Fibroblast of pulmonary artery (primary cell): ENCODE data around the gene CARD18.

Experiments
- DNase-seq: peaks from one replicate; pipeline ENCODE4 v3.0.0-alpha.2; 2010; ENCODE audit warnings: low read depth
- H3K4me3 ChIP-seq: replicated peaks from 2 replicates; pipeline ENCODE4 v1.5.1; 2011; ENCODE audit warnings: low read depth, mild to moderate bottlenecking, control low read depth, low read length, moderate library complexity
- TF ChIP-seq, protein P1 (sequence below): IDR thresholded peaks from 2 replicates; pipeline ENCODE4 v1.5.1; 2011; ENCODE audit warnings: mild to moderate bottlenecking, control low read depth, low read length, inconsistent platforms; ENCODE audit errors: missing control alignments

The CARD18 gene, protein sequence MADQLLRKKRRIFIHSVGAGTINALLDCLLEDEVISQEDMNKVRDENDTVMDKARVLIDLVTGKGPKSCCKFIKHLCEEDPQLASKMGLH

DNA sequence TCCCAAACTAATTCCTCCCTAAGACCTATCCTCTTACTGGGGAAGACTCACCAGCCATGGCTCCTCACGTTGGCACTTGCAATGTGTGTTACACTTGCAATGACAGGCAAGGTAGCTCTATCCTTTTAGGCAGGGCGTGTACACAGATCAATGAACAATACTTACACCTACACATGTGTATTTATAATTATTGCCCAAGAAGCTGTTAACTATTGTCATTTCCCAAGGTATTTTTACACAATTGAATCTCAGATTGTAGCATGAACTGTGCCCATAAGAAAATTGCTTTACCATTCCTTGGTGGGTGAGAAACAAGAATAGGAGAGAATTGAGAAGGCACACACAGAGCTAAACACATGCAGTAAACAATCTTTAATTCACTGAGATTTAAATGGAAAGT, at the start of gene CARD18:
Gene CARD18, minus strand, starts transcription at position 101 of the 400 bp plus-strand sequence. Its CDS starts 43 bp downstream, at position 58.
- DNase-seq, result no peak
- TF ChIP-seq, protein P1, sequence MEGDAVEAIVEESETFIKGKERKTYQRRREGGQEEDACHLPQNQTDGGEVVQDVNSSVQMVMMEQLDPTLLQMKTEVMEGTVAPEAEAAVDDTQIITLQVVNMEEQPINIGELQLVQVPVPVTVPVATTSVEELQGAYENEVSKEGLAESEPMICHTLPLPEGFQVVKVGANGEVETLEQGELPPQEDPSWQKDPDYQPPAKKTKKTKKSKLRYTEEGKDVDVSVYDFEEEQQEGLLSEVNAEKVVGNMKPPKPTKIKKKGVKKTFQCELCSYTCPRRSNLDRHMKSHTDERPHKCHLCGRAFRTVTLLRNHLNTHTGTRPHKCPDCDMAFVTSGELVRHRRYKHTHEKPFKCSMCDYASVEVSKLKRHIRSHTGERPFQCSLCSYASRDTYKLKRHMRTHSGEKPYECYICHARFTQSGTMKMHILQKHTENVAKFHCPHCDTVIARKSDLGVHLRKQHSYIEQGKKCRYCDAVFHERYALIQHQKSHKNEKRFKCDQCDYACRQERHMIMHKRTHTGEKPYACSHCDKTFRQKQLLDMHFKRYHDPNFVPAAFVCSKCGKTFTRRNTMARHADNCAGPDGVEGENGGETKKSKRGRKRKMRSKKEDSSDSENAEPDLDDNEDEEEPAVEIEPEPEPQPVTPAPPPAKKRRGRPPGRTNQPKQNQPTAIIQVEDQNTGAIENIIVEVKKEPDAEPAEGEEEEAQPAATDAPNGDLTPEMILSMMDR, result no peak
- H3K4me3 ChIP-seq, result no peak within 1 kb of the TSS

DNA sequence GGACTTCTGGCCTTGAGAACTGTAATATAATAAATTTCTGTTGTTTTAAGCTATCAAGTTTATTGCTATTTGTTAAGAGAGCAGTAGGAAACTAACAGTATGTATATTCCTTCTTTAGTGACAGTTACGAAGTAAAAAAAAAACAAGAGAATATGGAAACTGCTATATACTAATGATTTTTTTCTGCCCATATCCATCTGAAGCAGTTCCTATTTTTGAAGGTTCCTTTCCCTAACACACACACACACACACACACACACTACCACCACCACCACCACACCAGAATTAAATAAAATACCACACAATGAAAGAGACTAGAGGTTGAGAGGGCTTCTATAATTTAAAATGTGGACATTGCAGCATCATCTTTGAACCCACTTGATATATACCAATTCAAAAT, 44.4 kb upstream of the CARD18 start:
- no peak overlapping the region for H3K4me3 ChIP-seq
- DNase-seq, result no peak
- TF ChIP-seq, protein P1, result no peak

DNA sequence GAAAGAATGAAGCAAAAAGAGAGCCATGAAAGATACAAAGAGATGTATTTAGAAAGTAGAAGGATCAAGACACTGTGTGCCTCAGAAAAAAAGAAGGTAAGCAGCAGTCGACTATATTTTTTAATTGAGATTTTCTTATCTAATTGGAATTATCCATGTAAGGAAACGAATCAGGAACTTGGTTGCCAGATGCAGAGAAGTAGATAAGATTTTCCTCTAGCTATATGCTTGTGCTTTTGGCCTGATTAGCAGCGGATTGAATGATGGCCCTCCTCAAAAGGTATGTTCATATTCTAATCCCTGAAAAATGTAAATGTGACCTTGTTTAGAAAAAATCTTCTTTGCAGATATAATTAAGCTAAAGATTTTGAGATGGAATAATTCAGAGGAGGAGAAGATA, 43.9 kb upstream of the CARD18 start:
- DNase-seq, result no peak
- TF ChIP-seq, protein P1, result no peak
- H3K4me3 ChIP-seq, result no peak overlapping the region

DNA sequence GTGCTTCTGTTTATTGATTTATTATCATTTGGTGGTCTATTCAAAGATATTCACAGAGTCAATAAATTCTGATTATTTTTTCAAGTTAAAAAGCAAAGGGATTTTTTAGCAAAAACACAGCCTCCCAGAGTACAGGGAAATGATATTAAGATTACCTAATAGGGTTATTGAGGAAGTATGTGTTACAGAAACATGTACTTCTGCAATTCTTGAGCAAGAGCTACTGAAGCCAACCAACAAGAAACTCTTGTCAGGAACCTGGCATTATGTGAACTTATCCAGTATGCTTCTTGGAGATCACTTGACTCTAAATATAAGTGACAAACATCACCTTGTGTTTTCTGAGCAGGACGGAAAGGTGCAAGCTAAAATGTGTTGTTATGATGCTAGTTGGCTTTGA, 42.0 kb upstream of the CARD18 start:
- peak; percentile 83 for DNase-seq
- H3K4me3 ChIP-seq, result no peak overlapping the region
- TF ChIP-seq, protein P1, result no peak

DNA sequence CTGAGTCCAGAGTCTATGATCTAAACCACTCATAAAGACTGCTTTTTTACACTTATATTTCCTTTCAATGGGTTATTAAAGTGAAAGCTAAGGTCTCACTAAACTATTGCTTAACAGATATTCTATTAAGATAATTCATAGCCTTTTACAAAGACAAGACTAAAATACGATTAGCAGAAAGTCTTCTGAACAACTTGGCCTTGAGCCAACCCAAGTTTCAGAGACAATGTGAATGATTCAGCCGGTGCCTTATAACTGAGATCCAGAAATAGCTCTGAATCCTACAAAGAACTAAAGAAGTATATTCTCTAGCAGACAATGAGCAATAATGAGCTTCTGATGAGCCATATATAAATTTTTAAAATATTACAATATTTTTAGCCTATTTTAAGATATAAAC, 41.5 kb upstream of the CARD18 start:
- DNase-seq, result peak; percentile 93
- H3K4me3 ChIP-seq, result no peak overlapping the region
- TF ChIP-seq, protein P1, result no peak

DNA sequence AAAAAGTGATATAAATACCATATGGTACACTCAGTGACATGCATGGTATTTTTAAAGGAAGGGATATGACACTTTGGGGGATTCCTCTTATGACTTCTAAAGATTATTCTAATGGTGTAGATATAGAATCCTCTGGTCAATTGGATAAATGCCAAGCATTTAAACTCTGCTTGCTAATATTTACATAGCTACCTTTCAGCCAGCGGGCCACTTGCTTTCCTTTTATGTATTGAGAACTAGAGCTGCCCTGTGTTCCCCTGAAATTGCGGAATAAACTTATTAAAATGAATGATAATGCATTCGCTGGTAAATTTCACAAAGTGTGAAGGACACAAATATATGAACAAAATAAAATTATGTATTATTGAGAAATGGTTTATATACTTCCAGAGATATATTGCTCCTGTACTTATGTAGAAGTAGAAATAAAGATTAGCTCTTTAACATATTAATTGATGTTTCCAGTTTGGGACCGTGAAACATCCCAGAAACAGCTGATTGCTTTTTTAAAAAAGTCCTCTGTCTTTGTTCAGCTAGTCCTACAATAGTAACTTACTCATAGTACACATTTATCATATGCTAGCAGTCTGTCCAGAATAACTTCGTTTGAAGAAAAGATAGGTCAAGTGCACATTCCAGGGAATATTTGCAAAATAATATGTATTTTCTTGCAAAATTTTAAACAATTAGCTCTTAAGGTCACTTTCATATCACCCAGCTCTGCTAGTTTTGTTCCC, 40.1 kb upstream of the CARD18 start:
- TF ChIP-seq, protein P1, result no peak
- no peak overlapping the region for H3K4me3 ChIP-seq
- DNase-seq, result no peak

DNA sequence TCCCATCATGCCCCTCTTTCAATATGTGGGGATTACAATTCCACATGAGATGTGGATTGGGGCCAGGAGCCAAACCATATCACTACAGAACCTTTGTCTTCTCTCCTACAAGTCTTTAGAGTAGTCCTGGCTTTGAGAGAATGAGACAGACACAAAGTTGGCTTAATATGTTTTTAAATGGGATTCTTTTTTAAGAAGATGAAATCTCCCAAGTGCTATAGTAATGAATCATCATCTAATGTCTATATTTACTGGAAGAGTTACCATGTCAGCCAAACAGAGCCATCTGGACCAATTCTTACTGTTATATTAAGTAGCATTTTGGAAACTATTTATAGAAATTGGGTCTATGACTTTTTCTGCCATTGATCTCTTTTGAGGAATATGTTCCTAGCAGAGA, 38.1 kb upstream of the CARD18 start:
- peak; percentile 89 for DNase-seq
- TF ChIP-seq, protein P1, result no peak
- H3K4me3 ChIP-seq, result no peak overlapping the region
